ENCODE results near the gene SVEP1. TPM values are rescaled to one million over a fixed set of nuclear protein-coding genes. Genes with fewer than 3 reads are reported as not detected.

Gene SVEP1
- total RNA-seq, 2 donors from 2014 or later = 32.0 to 53.6 TPM

DNA sequence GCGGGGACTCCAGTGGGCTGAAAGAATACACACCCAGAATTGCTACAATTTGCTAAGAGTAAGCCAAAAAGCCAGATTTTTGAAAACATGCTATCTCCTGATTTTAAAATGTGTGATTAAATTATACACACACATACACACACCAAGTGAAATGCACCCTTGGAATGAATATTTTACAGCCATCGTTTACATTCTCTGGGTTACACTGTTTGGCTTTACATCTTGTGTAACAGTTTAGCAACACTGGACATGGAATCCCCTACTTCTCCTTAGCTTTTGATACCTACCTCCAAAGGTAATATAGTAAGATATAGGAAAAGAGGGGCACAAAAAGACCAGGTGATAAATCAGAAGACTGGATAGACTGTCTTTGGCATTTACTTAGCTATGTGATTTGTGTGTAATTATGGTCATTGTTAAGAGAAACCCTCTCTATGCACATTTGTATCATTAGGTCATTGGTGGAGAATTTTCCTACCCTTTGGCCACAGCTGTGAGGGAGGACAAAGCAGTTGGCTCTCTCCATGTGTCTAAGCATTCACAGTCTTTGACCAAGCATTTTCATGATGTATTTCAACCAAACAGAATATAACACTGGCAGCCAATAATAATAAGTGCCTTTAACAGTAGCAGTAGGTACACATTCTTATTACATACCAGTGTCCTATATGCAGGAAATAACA is 7.6 kb downstream of the SVEP1 start:
- no peak for ATAC-seq (ENCODE audit: insufficient number of reproducible peaks, low FRiP score, low read depth)

GRCh38 chr9:110566156-110566555 is 13.4 kb downstream of the SVEP1 start:
- H3K4me1 ChIP-seq (ENCODE audit: control insufficient read depth in 1 of 2, low read depth in 2 of 2) = no peaks in the 10 kb centered on the region
- no peaks in the 10 kb centered on the region for H3K9me3 ChIP-seq
- H3K36me3 ChIP-seq = no peaks in the 10 kb centered on the region
- H3K4me3 ChIP-seq = no peak overlapping the region
- H3K27ac ChIP-seq = no peak overlapping the region
- TF ChIP-seq, protein P1, sequence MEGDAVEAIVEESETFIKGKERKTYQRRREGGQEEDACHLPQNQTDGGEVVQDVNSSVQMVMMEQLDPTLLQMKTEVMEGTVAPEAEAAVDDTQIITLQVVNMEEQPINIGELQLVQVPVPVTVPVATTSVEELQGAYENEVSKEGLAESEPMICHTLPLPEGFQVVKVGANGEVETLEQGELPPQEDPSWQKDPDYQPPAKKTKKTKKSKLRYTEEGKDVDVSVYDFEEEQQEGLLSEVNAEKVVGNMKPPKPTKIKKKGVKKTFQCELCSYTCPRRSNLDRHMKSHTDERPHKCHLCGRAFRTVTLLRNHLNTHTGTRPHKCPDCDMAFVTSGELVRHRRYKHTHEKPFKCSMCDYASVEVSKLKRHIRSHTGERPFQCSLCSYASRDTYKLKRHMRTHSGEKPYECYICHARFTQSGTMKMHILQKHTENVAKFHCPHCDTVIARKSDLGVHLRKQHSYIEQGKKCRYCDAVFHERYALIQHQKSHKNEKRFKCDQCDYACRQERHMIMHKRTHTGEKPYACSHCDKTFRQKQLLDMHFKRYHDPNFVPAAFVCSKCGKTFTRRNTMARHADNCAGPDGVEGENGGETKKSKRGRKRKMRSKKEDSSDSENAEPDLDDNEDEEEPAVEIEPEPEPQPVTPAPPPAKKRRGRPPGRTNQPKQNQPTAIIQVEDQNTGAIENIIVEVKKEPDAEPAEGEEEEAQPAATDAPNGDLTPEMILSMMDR (IDR thresholded peaks at IDR 0.05) = no peak
- DNase-seq (ENCODE audit: low spot score) = no peak
- no peaks in the 10 kb centered on the region for H3K27me3 ChIP-seq (replicated peaks; ENCODE audit: insufficient read depth)
- no peak for ATAC-seq (ENCODE audit: insufficient number of reproducible peaks, low FRiP score, low read depth)

More for the DNA sequence above, 7.6 kb downstream of the SVEP1 start:
- Histone ChIP-seq H3K9me3 (no peaks in the 10 kb centered on the region), H3K36me3 (no peaks in the 10 kb centered on the region), H3K27me3 (replicated peaks; ENCODE audit: insufficient read depth) (no peaks in the 10 kb centered on the region), H3K4me3 (no peak overlapping the region), H3K27ac (no peak overlapping the region), H3K4me1 (ENCODE audit: control insufficient read depth in 1 of 2, low read depth in 2 of 2) (peaks cover 3 to 12% of the 10 kb centered on the region in 2 donors)
- DNase-seq (ENCODE audit: low spot score) = no peak
- TF ChIP-seq, protein P1 (IDR thresholded peaks at IDR 0.05) = no peak

DNA sequence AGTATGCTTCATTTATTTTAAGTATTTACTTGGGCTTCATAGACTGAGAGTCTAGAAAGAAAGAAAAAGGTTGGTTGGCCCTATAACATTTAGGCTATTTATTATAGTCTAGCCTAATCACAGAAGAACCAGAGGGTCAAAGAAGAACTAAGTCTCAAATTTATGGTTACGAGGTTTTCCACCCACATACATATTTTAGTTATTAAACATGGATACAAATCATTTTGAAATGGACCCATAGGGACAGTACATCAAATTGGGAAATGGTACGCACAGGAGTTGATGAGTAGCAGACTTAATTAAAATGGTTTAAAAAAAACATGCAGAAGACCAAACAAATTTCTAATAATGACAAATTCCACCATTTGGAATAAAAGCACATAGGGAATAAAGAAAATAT is 17.7 kb downstream of the SVEP1 start:
- Histone ChIP-seq H3K27me3 (replicated peaks; ENCODE audit: insufficient read depth) (no peaks in the 10 kb centered on the region), H3K27ac (no peak overlapping the region), H3K4me3 (no peak overlapping the region), H3K36me3 (no peaks in the 10 kb centered on the region), H3K4me1 (ENCODE audit: control insufficient read depth in 1 of 2, low read depth in 2 of 2) (peaks cover 0 to 2% of the 10 kb centered on the region in 2 donors), H3K9me3 (no peaks in the 10 kb centered on the region)
- TF ChIP-seq, protein P1 (IDR thresholded peaks at IDR 0.05) = no peak
- ATAC-seq (ENCODE audit: insufficient number of reproducible peaks, low FRiP score, low read depth) (no peak), DNase-seq (ENCODE audit: low spot score) (no peak)

DNA sequence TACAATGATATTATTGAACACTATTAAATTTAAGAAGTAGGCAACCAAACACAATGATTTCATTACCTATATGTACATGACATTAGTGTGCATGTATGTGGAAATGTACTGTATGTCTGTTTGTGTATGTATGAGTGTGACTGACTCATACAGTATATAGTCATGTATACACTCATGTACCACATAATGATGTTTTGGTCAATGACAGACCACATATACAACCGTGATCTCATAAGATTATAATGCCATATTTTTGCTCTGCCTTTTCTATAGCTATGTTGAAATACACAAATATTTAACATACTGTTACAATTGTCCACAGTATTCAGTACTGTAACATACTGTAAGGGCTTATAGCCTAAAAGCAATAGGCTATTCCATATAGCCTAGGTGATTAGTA is 19.7 kb downstream of the SVEP1 start:
- Histone ChIP-seq H3K4me1 (ENCODE audit: control insufficient read depth in 1 of 2, low read depth in 2 of 2) (peaks cover 12 to 15% of the 10 kb centered on the region in 2 donors), H3K27me3 (replicated peaks; ENCODE audit: insufficient read depth) (no peaks in the 10 kb centered on the region), H3K4me3 (no peak overlapping the region), H3K36me3 (no peaks in the 10 kb centered on the region), H3K9me3 (no peaks in the 10 kb centered on the region), H3K27ac (no peak overlapping the region)
- TF ChIP-seq, protein P1 (IDR thresholded peaks at IDR 0.05) = no peak
- ATAC-seq (ENCODE audit: insufficient number of reproducible peaks, low FRiP score, low read depth) (no peak), DNase-seq (ENCODE audit: low spot score) (no peak)

GRCh38 chr9:110555551-110556331 is 23.8 kb downstream of the SVEP1 start:
- TF ChIP-seq, protein P1 (IDR thresholded peaks at IDR 0.05) = no peak
- peak; percentile 41 for DNase-seq (ENCODE audit: low spot score)
- H3K4me1 ChIP-seq (ENCODE audit: control insufficient read depth in 1 of 2, low read depth in 2 of 2) = peaks cover 26 to 37% of the 10 kb centered on the region in 2 donors

More at GRCh38 chr9:110555551-110556331, 23.8 kb downstream of the SVEP1 start:
- ATAC-seq (ENCODE audit: insufficient number of reproducible peaks, low FRiP score, low read depth) = peak; percentile 80
- Histone ChIP-seq H3K36me3 (no peaks in the 10 kb centered on the region), H3K27ac (peak overlapping the region; percentile 59 to 69), H3K4me3 (peak overlapping the region; percentile 41), H3K27me3 (replicated peaks; ENCODE audit: insufficient read depth) (no peaks in the 10 kb centered on the region), H3K9me3 (no peaks in the 10 kb centered on the region)

All from thoracic aorta (tissue), 2 donors.